Duodenal mucosa (tissue), 2 donors: Measurements from ENCODE around the gene YKT6.

Experiments used
- H3K27ac ChIP-seq: one replicate; pipeline ENCODE4 v1.7.0; 2013; ENCODE audit warnings: low read depth, low read length
- H3K27me3 ChIP-seq, 2 donors: one replicate each; pipeline ENCODE4 v1.7.0; 2013; ENCODE audit warnings: low read length in 2 of 2, control low read depth in 1 of 2; ENCODE audit not compliant: insufficient read depth in 2 of 2, control insufficient read depth in 1 of 2
- H3K36me3 ChIP-seq, 2 donors: one replicate each; pipeline ENCODE4 v1.7.0; 2013; ENCODE audit warnings: low read length in 2 of 2, control low read depth in 1 of 2; ENCODE audit not compliant: insufficient read depth in 2 of 2, control insufficient read depth in 1 of 2
- H3K4me1 ChIP-seq, 2 donors: one replicate each; pipeline ENCODE4 v1.7.0; 2013; ENCODE audit warnings: low read length in 2 of 2, control low read depth in 1 of 2; ENCODE audit not compliant: insufficient read depth in 2 of 2, control insufficient read depth in 1 of 2
- H3K4me3 ChIP-seq, 2 donors: one replicate each; pipeline ENCODE4 v1.7.0; 2013; ENCODE audit warnings: low read length in 2 of 2, low read depth in 1 of 2
- H3K9ac ChIP-seq, 2 donors: one replicate each; pipeline ENCODE4 v1.7.0; 2013; ENCODE audit warnings: low read length in 2 of 2, low read depth in 1 of 2
- H3K9me3 ChIP-seq, 2 donors: one replicate each; pipeline ENCODE4 v1.7.0; 2013; ENCODE audit warnings: low read length in 2 of 2, control low read depth in 1 of 2; ENCODE audit not compliant: control insufficient read depth in 1 of 2

YKT6 gene

GRCh38 chr7:44210107-44210506 lies 9.3 kb downstream of the YKT6 start:
- Histone ChIP-seq H3K4me1 (no peaks in the 10 kb centered on the region), H3K4me3 (no peak overlapping the region), H3K9ac (no peak overlapping the region), H3K27ac (no peak overlapping the region), H3K36me3 (peaks cover 55 to 83% of the 10 kb centered on the region in 2 donors), H3K27me3 (no peaks in the 10 kb centered on the region), H3K9me3 (no peaks in the 10 kb centered on the region)

GRCh38 chr7:44211126-44211675 lies 10.4 kb downstream of the YKT6 start:
- H3K4me3 ChIP-seq = no peak overlapping the region
- H3K36me3 ChIP-seq = peaks cover 50 to 72% of the 10 kb centered on the region in 2 donors
- no peaks in the 10 kb centered on the region for H3K27me3 ChIP-seq
- no peaks in the 10 kb centered on the region for H3K9me3 ChIP-seq
- H3K27ac ChIP-seq = no peak overlapping the region
- H3K9ac ChIP-seq = no peak overlapping the region
- H3K4me1 ChIP-seq = no peaks in the 10 kb centered on the region

GRCh38 chr7:44212018-44212417 lies 11.2 kb downstream of the YKT6 start:
- no peaks in the 10 kb centered on the region for H3K27me3 ChIP-seq
- no peaks in the 10 kb centered on the region for H3K9me3 ChIP-seq
- no peak overlapping the region for H3K27ac ChIP-seq
- no peak overlapping the region for H3K4me3 ChIP-seq
- peaks cover 44 to 65% of the 10 kb centered on the region in 2 donors for H3K36me3 ChIP-seq
- H3K9ac ChIP-seq = no peak overlapping the region
- no peaks in the 10 kb centered on the region for H3K4me1 ChIP-seq

- no peak overlapping the region for H3K4me3 ChIP-seq
- H3K27me3 ChIP-seq = no peaks in the 10 kb centered on the region
- no peaks in the 10 kb centered on the region for H3K4me1 ChIP-seq
- no peak overlapping the region for H3K9ac ChIP-seq
- H3K27ac ChIP-seq = no peak overlapping the region
- peaks cover 40 to 58% of the 10 kb centered on the region in 2 donors for H3K36me3 ChIP-seq
- no peaks in the 10 kb centered on the region for H3K9me3 ChIP-seq
These were observed 11.9 kb downstream of the YKT6 start for GRCh38 chr7:44212581-44213184.

GRCh38 chr7:44213206-44213876 lies 12.6 kb downstream of the YKT6 start:
- H3K4me3 ChIP-seq = no peak overlapping the region
- no peaks in the 10 kb centered on the region for H3K27me3 ChIP-seq
- H3K9ac ChIP-seq = no peak overlapping the region
- H3K4me1 ChIP-seq = no peaks in the 10 kb centered on the region
- H3K27ac ChIP-seq = no peak overlapping the region
- no peaks in the 10 kb centered on the region for H3K9me3 ChIP-seq
- peaks cover 36 to 52% of the 10 kb centered on the region in 2 donors for H3K36me3 ChIP-seq

GRCh38 chr7:44213877-44214388 lies 13.2 kb downstream of the YKT6 start:
- no peaks in the 10 kb centered on the region for H3K27me3 ChIP-seq

GRCh38 chr7:44215531-44215930 lies 14.8 kb downstream of the YKT6 start:
- Histone ChIP-seq H3K27me3 (no peaks in the 10 kb centered on the region), H3K9me3 (no peaks in the 10 kb centered on the region), H3K36me3 (peaks cover 17 to 30% of the 10 kb centered on the region in 2 donors), H3K27ac (no peak overlapping the region), H3K9ac (no peak overlapping the region), H3K4me3 (no peak overlapping the region), H3K4me1 (no peaks in the 10 kb centered on the region)

More at GRCh38 chr7:44213877-44214388, 13.2 kb downstream of the YKT6 start:
- no peak overlapping the region for H3K27ac ChIP-seq
- H3K4me3 ChIP-seq = no peak overlapping the region
- no peaks in the 10 kb centered on the region for H3K4me1 ChIP-seq
- H3K9ac ChIP-seq = no peak overlapping the region
- H3K9me3 ChIP-seq = no peaks in the 10 kb centered on the region
- peaks cover 30 to 46% of the 10 kb centered on the region in 2 donors for H3K36me3 ChIP-seq

GRCh38 chr7:44216019-44216418 lies 15.2 kb downstream of the YKT6 start:
- no peaks in the 10 kb centered on the region for H3K4me1 ChIP-seq
- H3K36me3 ChIP-seq = peaks cover 16 to 25% of the 10 kb centered on the region in 2 donors
- no peaks in the 10 kb centered on the region for H3K9me3 ChIP-seq
- no peaks in the 10 kb centered on the region for H3K27me3 ChIP-seq
- H3K27ac ChIP-seq = no peak overlapping the region
- H3K9ac ChIP-seq = no peak overlapping the region
- H3K4me3 ChIP-seq = no peak overlapping the region

GRCh38 chr7:44216521-44217222 lies 15.9 kb downstream of the YKT6 start:
- H3K27ac ChIP-seq = no peak overlapping the region
- peaks cover 10 to 18% of the 10 kb centered on the region in 2 donors for H3K36me3 ChIP-seq
- no peaks in the 10 kb centered on the region for H3K27me3 ChIP-seq
- no peaks in the 10 kb centered on the region for H3K9me3 ChIP-seq
- no peaks in the 10 kb centered on the region for H3K4me1 ChIP-seq
- no peak overlapping the region for H3K9ac ChIP-seq
- no peak overlapping the region for H3K4me3 ChIP-seq

- Histone ChIP-seq H3K4me1 (no peaks in the 10 kb centered on the region), H3K27ac (no peak overlapping the region), H3K36me3 (peaks cover 6 to 12% of the 10 kb centered on the region in 2 donors), H3K4me3 (no peak overlapping the region), H3K27me3 (no peaks in the 10 kb centered on the region), H3K9me3 (no peaks in the 10 kb centered on the region), H3K9ac (no peak overlapping the region)
These were observed 16.5 kb downstream of the YKT6 start for GRCh38 chr7:44217223-44217714.
